ENCODE data around the gene RAPGEF4. TPM values are rescaled to one million over a fixed set of nuclear protein-coding genes. Genes with fewer than 3 reads are reported as not detected.

Gene RAPGEF4
- polyA plus RNA-seq, 1 experiment, result 0.60 TPM

DNA sequence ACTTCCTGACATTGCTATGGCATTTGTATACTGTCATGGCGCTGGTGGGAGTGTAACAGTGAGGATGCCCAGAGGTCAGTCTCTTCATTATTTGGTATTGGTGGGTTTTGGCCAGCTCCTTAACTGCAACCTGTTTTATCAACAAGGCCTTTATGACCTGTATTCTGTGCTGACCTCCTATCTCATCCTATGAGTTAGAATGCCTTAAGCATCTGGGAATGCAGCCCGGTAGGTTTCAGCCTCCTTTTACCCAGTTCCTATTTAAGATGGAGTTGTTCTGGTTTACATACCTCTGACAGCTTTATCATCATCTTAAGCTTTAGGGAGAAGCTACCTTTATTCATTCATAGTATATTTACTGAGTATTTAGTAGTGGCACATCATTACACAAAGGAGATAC is 103.8 kb downstream of the RAPGEF4 start:
- Histone ChIP-seq H3K4me3 (ENCODE audit: low read depth, low read length) (no peak overlapping the region), H3K36me3 (ENCODE audit: control insufficient read depth, insufficient read depth, low read length) (no peaks in the 10 kb centered on the region), H3K27me3 (ENCODE audit: control insufficient read depth, insufficient read depth, low read length) (no peaks in the 10 kb centered on the region)
- no peak for DNase-seq (ENCODE audit: low read depth)
- TF ChIP-seq, protein P1, sequence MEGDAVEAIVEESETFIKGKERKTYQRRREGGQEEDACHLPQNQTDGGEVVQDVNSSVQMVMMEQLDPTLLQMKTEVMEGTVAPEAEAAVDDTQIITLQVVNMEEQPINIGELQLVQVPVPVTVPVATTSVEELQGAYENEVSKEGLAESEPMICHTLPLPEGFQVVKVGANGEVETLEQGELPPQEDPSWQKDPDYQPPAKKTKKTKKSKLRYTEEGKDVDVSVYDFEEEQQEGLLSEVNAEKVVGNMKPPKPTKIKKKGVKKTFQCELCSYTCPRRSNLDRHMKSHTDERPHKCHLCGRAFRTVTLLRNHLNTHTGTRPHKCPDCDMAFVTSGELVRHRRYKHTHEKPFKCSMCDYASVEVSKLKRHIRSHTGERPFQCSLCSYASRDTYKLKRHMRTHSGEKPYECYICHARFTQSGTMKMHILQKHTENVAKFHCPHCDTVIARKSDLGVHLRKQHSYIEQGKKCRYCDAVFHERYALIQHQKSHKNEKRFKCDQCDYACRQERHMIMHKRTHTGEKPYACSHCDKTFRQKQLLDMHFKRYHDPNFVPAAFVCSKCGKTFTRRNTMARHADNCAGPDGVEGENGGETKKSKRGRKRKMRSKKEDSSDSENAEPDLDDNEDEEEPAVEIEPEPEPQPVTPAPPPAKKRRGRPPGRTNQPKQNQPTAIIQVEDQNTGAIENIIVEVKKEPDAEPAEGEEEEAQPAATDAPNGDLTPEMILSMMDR (IDR thresholded peaks at IDR 0.05; ENCODE audit: insufficient read depth, low read depth, low read length), result no peak
- ChIA-PET POLR2A (interaction anchor here (0.6 kb wide), 1 partner anchor 85 kb away, joined by 3 read pairs; no protein-coding TSS in a partner anchor), CTCF (interaction anchor here (0.6 to 1.5 kb wide), 3 partner anchors 9 to 92 kb away, joined by 3 to 7 read pairs (median 5); no protein-coding TSS in a partner anchor)

DNA sequence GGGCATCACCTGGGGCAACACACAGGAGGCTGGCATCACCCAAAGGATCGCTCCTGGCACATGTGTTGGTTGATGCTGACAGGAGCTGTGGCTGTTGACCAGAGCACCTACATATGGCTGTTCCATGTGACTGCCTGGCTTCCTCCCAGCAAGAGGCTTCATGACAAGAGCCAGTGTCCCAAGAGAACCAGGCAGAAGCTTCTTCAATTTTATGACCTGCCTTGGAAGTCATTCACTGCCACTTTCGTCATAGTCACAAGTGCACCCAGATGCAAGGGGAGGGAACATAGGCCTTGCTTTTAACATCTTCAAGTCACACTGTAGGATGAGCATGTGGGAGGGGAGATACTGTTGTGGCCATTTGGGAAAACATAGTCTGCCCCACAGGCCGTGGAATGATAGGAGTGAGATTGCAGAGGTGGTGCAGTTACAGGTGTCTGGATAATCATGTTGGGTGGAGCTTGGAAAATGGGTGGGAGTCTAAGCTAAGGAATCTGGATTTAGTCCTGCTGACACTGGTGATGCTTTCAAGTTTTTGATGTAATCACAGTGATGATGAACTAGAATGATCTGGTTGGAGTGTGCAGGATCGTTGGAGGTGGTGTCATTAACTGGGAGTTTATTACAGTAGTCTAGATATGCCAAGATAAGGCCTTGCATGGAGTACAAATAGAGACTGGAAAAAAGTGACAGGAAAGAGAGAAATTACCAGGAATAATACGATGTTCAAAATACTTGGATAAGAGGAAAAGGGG is 107.0 kb downstream of the RAPGEF4 start:
- POLR2A ChIA-PET, result no interaction called here

DNA sequence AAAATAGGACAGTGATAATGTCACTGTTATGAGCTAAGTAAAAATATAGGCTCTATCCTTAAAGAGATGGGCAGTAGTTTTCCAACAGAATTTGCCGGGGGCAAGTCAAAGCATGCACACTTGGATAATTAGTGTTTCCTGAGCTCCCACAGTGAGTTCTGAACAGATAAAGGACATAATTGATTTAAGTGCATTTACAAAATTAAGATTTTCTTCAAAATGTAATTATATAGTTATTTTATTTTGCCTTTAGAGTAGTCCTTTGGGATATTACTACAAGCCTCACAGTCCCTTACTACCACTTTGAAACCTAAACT is 107.6 kb downstream of the RAPGEF4 start:
- TF ChIP-seq, protein P1 (IDR thresholded peaks at IDR 0.05; ENCODE audit: insufficient read depth, low read depth, low read length), result no peak
- Histone ChIP-seq H3K36me3 (ENCODE audit: control insufficient read depth, insufficient read depth, low read length) (no peaks in the 10 kb centered on the region), H3K27me3 (ENCODE audit: control insufficient read depth, insufficient read depth, low read length) (no peaks in the 10 kb centered on the region), H3K4me3 (ENCODE audit: low read depth, low read length) (no peak overlapping the region)
- ChIA-PET POLR2A (no interaction called here), CTCF (interaction anchor here (0.7 to 0.9 kb wide), 2 partner anchors 88 to 191 kb away, joined by 3 read pairs; no protein-coding TSS in a partner anchor)
- DNase-seq (ENCODE audit: low read depth), result no peak

More for the DNA sequence above, 107.0 kb downstream of the RAPGEF4 start:
- CTCF ChIA-PET, result interaction anchor here (0.7 to 1.0 kb wide), 3 partner anchors 9 to 191 kb away, joined by 3 read pairs; no protein-coding TSS in a partner anchor
- TF ChIP-seq, protein P1 (IDR thresholded peaks at IDR 0.05; ENCODE audit: insufficient read depth, low read depth, low read length), result no peak
- Histone ChIP-seq H3K36me3 (ENCODE audit: control insufficient read depth, insufficient read depth, low read length) (no peaks in the 10 kb centered on the region), H3K27me3 (ENCODE audit: control insufficient read depth, insufficient read depth, low read length) (no peaks in the 10 kb centered on the region), H3K4me3 (ENCODE audit: low read depth, low read length) (no peak overlapping the region)
- DNase-seq (ENCODE audit: low read depth), result no peak

DNA sequence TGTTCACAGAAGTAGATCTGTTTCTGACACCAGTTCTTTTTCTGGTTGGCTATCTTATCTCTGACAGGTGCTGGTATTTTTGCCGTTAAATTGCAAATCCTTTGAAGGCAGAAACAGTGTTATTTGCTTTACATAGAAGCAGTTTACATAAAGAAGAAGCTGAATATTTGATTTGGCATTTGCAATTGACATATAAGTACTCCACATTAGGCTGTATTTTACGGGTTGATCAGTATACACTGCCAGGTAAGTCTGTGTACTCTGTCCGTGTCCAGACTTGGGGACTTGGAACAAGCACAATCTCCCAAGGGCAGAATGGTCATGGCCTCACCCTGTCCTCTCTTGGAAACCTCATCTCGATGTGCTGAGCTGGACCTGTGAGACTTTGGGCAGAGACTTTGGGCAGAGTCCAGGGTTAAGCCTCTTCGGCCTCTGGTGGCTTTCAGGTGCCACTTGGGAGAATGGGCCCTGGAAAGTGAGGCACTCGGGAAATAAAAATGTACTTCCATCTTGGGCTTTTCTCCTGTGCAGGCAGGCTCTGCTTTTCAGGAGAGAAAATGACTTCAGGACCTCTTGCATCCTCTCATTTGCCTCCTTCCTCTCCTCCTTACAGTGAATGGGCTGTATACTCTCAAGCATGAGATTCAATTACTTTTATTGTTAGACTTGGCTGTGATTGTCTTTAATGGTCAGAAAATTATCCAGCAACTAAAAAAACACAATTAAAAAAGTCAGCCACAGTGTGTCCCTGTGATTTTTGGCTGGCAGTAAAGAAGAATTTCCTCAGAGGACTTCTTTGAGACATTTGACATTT is 108.5 kb downstream of the RAPGEF4 start:
- TF ChIP-seq, protein P1 (IDR thresholded peaks at IDR 0.05; ENCODE audit: insufficient read depth, low read depth, low read length), result no peak
- DNase-seq (ENCODE audit: low read depth), result no peak
- Histone ChIP-seq H3K4me3 (ENCODE audit: low read depth, low read length) (no peak overlapping the region), H3K27me3 (ENCODE audit: control insufficient read depth, insufficient read depth, low read length) (no peaks in the 10 kb centered on the region), H3K36me3 (ENCODE audit: control insufficient read depth, insufficient read depth, low read length) (no peaks in the 10 kb centered on the region)
- POLR2A ChIA-PET, result no interaction called here
- CTCF ChIA-PET, result interaction anchor here (0.7 to 0.9 kb wide), 2 partner anchors 87 to 88 kb away, joined by 3 read pairs; no protein-coding TSS in a partner anchor

DNA sequence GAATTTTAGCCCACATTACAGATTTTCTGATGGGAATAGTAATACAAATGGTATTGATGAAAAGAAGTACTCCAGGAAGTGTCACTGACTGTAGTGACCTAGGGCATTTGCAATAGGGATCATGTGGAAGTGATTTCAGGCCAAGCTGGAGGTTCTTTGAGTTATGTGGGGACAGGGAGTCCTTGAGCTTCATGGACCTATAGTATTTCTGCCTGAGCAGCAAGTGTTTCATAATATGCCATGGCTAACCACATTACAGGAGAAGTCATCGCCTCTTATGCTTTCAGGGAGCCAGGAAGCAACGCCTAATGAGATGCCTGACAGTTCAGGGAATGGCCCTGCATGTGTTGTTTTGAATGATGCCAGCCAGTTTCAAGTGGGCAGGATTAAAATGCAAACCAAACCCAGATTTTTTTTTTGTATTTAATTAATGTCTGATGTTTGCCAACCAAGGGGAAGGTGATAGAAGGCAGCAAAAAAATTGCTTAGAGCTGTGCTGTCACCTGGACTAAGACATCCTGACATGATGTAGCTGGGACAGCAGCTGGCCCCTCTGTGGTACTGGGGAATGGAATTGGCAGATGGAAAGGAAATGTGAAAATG is 109.5 kb downstream of the RAPGEF4 start:
- TF ChIP-seq, protein P1 (IDR thresholded peaks at IDR 0.05; ENCODE audit: insufficient read depth, low read depth, low read length), result no peak
- no peak for DNase-seq (ENCODE audit: low read depth)
- no peak overlapping the region for H3K4me3 ChIP-seq (ENCODE audit: low read depth, low read length)
- POLR2A ChIA-PET, result no interaction called here
- no peaks in the 10 kb centered on the region for H3K27me3 ChIP-seq (ENCODE audit: control insufficient read depth, insufficient read depth, low read length)
- CTCF ChIA-PET, result interaction anchor here (0.7 kb wide), 1 partner anchor 87 kb away, joined by 3 read pairs; no protein-coding TSS in a partner anchor
- H3K36me3 ChIP-seq (ENCODE audit: control insufficient read depth, insufficient read depth, low read length), result no peaks in the 10 kb centered on the region
